Esophagus muscularis mucosa (tissue), 4 donors: ENCODE results near the gene SMCO3.

Source experiments
- EP300 ChIP-seq: sonication (generic); formaldehyde crosslinking; IDR thresholded peaks from one replicate; pipeline ENCODE4 v1.6.1; 2017; ENCODE audit warnings: antibody characterized with exemption
- POLR2AphosphoS5 ChIP-seq, 2 donors: sonication (generic); formaldehyde crosslinking; IDR thresholded peaks; one replicate each; pipeline ENCODE4 v1.6.1; 2017; ENCODE audit warnings: antibody characterized with exemption in 2 of 2
- TF ChIP-seq, protein P1 (sequence below), 3 experiments: fragments of 200-600 bp in 2 of 3; fragments of 450-650 bp in 1 of 3; sonication (generic) in 2 of 3; IDR thresholded peaks; one replicate each; pipeline ENCODE4 v1.5.1; 2017 to 2019; ENCODE audit warnings: antibody characterized with exemption in 3 of 3, mild to moderate bottlenecking in 2 of 3, moderate library complexity in 1 of 3

DNA sequence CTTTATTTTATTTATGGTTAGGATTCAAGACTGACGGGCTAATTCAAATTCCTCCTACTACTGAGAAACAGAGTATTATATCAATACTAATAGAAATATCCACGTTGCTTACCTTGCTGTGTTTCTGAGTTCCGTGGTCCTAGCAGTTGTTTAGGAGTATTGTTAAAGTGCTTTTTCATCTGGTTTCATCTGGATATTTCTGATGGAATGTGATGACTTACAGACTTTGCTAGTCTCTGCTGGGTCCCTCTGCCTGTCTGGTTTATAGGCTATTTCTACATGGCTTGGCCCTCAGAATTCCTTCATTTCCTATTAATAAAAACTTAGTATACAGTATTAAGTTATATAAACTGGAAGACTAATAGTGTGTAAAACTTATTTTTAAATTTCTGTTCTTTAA is at the start of gene SMCO3:
- TF ChIP-seq POLR2AphosphoS5 (IDR thresholded peaks at IDR 0.05) (no peak), EP300 (no peak)
- TF ChIP-seq, protein P1, sequence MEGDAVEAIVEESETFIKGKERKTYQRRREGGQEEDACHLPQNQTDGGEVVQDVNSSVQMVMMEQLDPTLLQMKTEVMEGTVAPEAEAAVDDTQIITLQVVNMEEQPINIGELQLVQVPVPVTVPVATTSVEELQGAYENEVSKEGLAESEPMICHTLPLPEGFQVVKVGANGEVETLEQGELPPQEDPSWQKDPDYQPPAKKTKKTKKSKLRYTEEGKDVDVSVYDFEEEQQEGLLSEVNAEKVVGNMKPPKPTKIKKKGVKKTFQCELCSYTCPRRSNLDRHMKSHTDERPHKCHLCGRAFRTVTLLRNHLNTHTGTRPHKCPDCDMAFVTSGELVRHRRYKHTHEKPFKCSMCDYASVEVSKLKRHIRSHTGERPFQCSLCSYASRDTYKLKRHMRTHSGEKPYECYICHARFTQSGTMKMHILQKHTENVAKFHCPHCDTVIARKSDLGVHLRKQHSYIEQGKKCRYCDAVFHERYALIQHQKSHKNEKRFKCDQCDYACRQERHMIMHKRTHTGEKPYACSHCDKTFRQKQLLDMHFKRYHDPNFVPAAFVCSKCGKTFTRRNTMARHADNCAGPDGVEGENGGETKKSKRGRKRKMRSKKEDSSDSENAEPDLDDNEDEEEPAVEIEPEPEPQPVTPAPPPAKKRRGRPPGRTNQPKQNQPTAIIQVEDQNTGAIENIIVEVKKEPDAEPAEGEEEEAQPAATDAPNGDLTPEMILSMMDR (IDR thresholded peaks at IDR 0.05), result no peak
